Embryonic facial prominence (tissue), 1 donor: Measurements from ENCODE around the gene NCKAP1.
"Not testable (repeated sequence)": the region's sequence is repeated elsewhere in the genome, so short reads cannot be mapped to it uniquely, and the experiment has no call there.

ENCODE experiments used
- DNase-seq: peaks from one replicate; pipeline ENCODE4 v3.0.0-alpha.2; 2016; ENCODE audit errors: extremely low spot score

Gene NCKAP1

DNA sequence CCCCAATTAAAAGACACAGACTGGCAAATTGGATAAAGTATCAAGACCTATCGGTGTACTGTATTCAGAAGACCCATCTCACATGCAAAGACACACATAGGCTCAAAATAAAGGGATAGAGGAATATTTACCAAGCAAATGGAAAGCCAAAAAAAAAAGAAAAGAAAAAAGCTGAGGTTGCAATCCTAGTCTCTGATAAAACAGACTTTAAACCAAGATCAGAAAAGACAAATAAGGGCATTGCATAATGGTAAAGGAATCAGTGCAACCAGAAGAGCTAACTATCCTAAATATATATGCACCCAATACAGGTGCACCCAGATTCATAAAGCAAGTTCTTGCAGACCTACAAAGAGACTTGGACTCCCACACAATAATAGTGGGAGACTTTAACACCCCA is 161.6 kb downstream of the NCKAP1 start:
- not testable (repeated sequence) for DNase-seq

- no peak for DNase-seq
Observed at GRCh38 chr2:182870227-182870626, 168.0 kb downstream of the NCKAP1 start.

GRCh38 chr2:182868054-182868796 is 170.0 kb downstream of the NCKAP1 start:
- DNase-seq, result no peak

DNA sequence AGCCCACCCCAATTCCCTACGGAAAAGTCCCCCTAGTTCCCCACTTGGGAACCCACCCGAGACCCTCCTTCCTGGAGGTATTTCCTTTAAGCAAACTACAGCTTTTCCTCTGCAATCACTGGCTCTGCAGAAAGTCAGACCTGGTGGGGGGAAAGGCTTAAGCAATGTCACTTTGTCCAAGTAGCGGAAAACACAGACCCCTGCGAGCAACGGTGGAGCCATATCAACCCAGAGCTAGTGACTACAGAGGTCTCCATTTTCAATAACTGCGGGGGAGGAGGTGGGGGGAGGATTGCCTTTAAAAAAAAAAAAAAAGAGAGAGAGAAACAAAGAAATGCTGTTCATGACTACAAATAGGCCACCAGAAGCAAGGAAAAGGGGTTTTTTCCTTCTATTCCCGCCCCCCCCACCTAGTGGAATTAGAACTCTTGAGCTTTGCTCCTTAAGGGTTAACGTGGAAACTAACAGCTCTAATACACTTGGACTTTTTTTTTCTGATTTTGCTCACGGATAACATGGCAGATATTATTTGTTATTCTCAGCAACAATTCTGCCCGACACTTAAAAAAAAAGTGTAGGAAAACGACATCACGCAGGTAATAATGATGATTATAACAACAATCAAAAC is 170.7 kb downstream of the NCKAP1 start:
- no peak for DNase-seq

DNA sequence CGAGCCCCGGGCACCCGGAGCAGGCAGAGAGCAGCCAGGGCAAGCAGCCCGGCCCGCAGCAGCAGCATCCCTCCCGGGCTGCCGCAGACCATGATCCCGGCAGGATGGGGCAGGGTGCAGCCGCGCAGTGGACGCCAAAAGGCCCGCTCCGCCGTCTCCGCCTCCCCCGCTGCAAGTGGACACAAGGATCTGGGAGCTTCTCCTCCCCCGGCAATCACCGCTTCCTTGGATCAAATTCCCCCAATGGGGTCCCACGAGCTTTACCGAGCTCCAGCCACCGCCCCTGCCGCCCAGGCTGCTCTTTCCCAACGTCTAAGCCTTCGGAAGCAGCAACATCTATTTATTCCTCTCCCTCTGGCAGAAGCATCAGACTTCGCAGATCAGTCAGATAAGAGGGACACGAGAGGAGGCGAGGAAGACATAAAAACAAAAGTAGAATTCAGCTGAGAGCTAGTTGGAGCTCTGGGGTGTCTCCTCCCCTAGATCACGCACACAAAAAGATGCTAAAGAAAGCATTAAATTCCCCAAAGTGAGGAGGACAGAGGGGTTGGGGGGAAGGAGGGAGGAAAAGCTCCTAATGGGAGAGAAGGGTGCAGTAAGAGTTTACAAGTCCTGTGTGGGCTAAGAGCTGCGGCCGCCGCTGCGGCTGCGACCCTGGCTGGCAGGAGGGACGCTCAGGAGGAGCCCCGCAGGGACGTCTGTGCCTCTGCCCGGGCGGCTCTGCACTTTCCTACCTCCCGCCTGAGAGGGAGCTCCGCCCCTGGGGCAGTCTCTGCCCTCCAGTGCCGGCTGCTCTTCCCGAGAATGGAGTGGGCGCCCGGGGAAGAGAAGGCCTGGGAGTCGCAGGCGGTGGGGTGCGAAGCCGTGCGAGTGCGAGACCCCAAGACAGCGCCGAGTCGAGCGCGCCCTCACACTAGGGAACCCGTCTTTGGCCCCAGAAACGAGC is 171.5 kb downstream of the NCKAP1 start, which contains the start of gene FRZB:
FRZB (minus strand) TSS at position 177 of the 946 bp plus-strand sequence; CDS start at position 92, 85 bp downstream.
- DNase-seq, result peak; percentile 67

- no peak for DNase-seq
Observed at GRCh38 chr2:182866095-182866460, 172.2 kb downstream of the NCKAP1 start.

GRCh38 chr2:182864949-182865570 is 173.2 kb downstream of the NCKAP1 start:
- no peak for DNase-seq

DNA sequence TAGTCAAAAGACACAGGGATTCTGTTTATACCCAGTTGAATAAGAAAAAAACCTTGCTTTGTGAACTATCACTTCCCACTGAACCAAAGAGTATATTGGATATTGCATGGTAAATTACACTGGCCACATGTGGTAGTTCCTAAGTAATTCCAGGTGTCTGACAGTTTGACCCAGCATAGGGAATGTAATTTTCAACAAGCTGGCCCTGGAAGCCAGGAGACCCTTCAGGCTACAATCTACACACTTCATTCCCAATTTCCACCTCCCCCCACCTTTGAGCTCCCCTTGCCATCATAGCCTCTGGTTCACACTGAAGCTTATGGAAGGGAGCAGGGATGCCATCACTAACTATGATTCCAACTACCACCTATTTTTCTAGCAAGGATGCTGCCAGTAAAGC is 174.6 kb downstream of the NCKAP1 start:
- DNase-seq, result no peak

DNA sequence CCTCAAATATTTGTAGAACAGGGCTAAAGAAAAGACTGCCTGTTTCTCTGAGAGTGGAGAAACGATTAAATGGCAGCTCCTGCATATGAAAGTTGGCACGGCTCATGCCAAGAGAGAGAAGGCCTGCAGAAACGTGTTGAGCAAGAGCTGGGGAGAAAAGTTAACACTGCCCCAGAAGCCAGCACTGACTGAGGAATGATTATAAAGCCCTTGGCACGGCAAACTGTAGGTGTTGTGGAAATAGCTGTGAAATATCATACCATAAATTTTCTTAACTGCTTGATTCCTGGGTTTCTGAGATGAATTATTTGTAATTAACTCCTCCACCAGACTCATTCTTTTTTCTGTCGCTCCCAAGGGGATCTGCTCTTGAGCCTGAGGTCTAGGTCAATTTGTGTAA is 176.2 kb downstream of the NCKAP1 start:
- DNase-seq, result no peak

DNA sequence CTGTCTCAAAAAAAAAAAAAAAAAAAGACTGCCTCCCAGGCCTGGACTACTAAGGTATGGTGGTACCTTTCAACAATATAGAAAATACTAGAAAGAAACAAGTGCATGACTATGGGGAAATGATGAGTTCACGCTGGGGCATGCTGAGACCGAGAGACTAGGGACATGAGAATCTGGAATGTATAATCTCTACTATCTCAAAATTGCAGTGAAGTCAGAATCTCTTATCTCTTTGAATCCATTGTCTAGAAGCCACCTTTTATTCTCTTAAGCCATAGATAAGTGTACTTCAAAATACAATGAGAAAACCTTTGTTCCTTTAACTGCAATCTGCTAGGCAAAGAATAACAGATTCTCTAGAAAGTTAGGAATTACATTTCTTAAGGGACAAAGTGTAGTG is 177.4 kb downstream of the NCKAP1 start:
- DNase-seq, result no peak
